GM12891 (cell line): ENCODE results near the gene ADAMTS8.

ENCODE experiments used
- POLR2A ChIP-seq: IDR thresholded peaks from 2 replicates; pipeline ENCODE4 v1.6.1; 2011; ENCODE audit warnings: low read depth, low read length, control low read depth
- POLR2AphosphoS5 ChIP-seq: IDR thresholded peaks from 2 replicates; pipeline ENCODE4 v1.6.1; 2011; ENCODE audit warnings: low read depth, low read length, control low read depth
- POU2F2 ChIP-seq: IDR thresholded peaks from 2 replicates; pipeline ENCODE4 v1.6.1; 2011; ENCODE audit warnings: low read depth, mild to moderate bottlenecking, control low read depth, low read length, moderate library complexity
- SPI1 ChIP-seq: IDR thresholded peaks from 2 replicates; pipeline ENCODE4 v1.6.1; 2011; ENCODE audit warnings: low read depth, low read length, control low read depth
- TAF1 ChIP-seq: IDR thresholded peaks from 2 replicates; pipeline ENCODE4 v1.6.1; 2011; ENCODE audit warnings: low read depth, low read length, control low read depth

- TF ChIP-seq POLR2AphosphoS5 (no peak), POLR2A (no peak), TAF1 (no peak), SPI1 (no peak), POU2F2 (no peak)
Observed at GRCh38 chr11:130426837-130427341, 1.5 kb downstream of the ADAMTS8 start.
